Activated CD4-positive, alpha-beta T cell treated with anti-CD3 and anti-CD28 coated beads, Interleukin-2, amount 50 U/mL, for 4 hours (primary cell): ENCODE measurements around the gene SPATA6L.

ENCODE experiments used
- DNase-seq, 2 experiments: peaks; one replicate each; pipeline ENCODE4 v3.0.0-alpha.2; 2020

The SPATA6L gene

GRCh38 chr9:4666042-4666699 is at the start of gene SPATA6L:
SPATA6L (minus strand) TSS chr9:4666480; CDS start chr9:4666250, 230 bp downstream.
- DNase-seq = peak; percentile 15 to 37

- no peak for DNase-seq
These were observed 48.2 kb upstream of the SPATA6L start for GRCh38 chr9:4714266-4715016.

GRCh38 chr9:4713849-4714248 is 47.6 kb upstream of the SPATA6L start:
- DNase-seq = no peak

GRCh38 chr9:4709380-4709779 is 43.1 kb upstream of the SPATA6L start:
- DNase-seq = no peak

GRCh38 chr9:4706971-4707622 is 40.8 kb upstream of the SPATA6L start:
- no peak for DNase-seq

- DNase-seq = no peak
These were observed 39.7 kb upstream of the SPATA6L start for GRCh38 chr9:4706021-4706420.

- DNase-seq = no peak
These were observed 37.8 kb upstream of the SPATA6L start for GRCh38 chr9:4704129-4704528.

GRCh38 chr9:4701526-4701925 is 35.2 kb upstream of the SPATA6L start:
- DNase-seq = no peak

GRCh38 chr9:4700932-4701331 is 34.7 kb upstream of the SPATA6L start:
- no peak for DNase-seq

GRCh38 chr9:4700091-4700490 is 33.8 kb upstream of the SPATA6L start:
- DNase-seq = no peak

- no peak for DNase-seq
These were observed 25.5 kb upstream of the SPATA6L start for GRCh38 chr9:4691795-4692194.

- DNase-seq = no peak
These were observed 23.9 kb upstream of the SPATA6L start for GRCh38 chr9:4690144-4690543.

GRCh38 chr9:4689687-4690104 is 23.4 kb upstream of the SPATA6L start:
- DNase-seq = no peak

- DNase-seq = no peak
These were observed 22.7 kb upstream of the SPATA6L start for GRCh38 chr9:4689021-4689420.

- no peak for DNase-seq
These were observed 20.3 kb upstream of the SPATA6L start for GRCh38 chr9:4686584-4686983.

GRCh38 chr9:4686112-4686511 is 19.8 kb upstream of the SPATA6L start:
- DNase-seq = no peak

GRCh38 chr9:4684820-4685219 is 18.5 kb upstream of the SPATA6L start:
- DNase-seq = no peak

- DNase-seq = no peak
These were observed 14.5 kb upstream of the SPATA6L start for GRCh38 chr9:4680750-4681149.

- no peak for DNase-seq
These were observed 13.9 kb upstream of the SPATA6L start for GRCh38 chr9:4680173-4680525.

- peak; percentile 99 for DNase-seq
These were observed 13.2 kb upstream of the SPATA6L start, which contains the start of gene CDC37L1 for GRCh38 chr9:4679268-4680172. CDC37L1 (plus strand) TSS chr9:4679569; CDS start chr9:4679768, 199 bp downstream.

GRCh38 chr9:4678679-4679267 is 12.5 kb upstream of the SPATA6L start:
- DNase-seq = no peak

- no peak for DNase-seq
These were observed 11.1 kb upstream of the SPATA6L start for GRCh38 chr9:4677392-4677791.
